HG02970 (cell line): ENCODE data around the gene OR6K3.
"Not testable (repeated sequence)": the region's sequence is repeated elsewhere in the genome, so short reads cannot be mapped to it uniquely, and the experiment has no call there.

Experiments used
- ATAC-seq: cut with Tn5 transposase; IDR thresholded peaks from one replicate; pipeline ENCODE4 v1.9.1; 2021; ENCODE audit warnings: mild to moderate bottlenecking, moderate library complexity, moderate number of reproducible peaks; ENCODE audit not compliant: unreplicated experiment, low FRiP score

Gene OR6K3, protein sequence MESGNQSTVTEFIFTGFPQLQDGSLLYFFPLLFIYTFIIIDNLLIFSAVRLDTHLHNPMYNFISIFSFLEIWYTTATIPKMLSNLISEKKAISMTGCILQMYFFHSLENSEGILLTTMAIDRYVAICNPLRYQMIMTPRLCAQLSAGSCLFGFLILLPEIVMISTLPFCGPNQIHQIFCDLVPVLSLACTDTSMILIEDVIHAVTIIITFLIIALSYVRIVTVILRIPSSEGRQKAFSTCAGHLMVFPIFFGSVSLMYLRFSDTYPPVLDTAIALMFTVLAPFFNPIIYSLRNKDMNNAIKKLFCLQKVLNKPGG

GRCh38 chr1:158720620-158721019 lies at the start of gene OR6K3:
Gene OR6K3, minus strand, starts transcription at chr1:158720720. Its CDS starts 2,605 bp downstream, at chr1:158718115.
- no peak for ATAC-seq

GRCh38 chr1:158754420-158754819 lies 33.9 kb upstream of the OR6K3 start, which contains the start of gene OR6K6:
Gene OR6K6, plus strand, starts transcription at chr1:158754720. Its CDS starts 168 bp downstream, at chr1:158754888.
- ATAC-seq: no peak

DNA sequence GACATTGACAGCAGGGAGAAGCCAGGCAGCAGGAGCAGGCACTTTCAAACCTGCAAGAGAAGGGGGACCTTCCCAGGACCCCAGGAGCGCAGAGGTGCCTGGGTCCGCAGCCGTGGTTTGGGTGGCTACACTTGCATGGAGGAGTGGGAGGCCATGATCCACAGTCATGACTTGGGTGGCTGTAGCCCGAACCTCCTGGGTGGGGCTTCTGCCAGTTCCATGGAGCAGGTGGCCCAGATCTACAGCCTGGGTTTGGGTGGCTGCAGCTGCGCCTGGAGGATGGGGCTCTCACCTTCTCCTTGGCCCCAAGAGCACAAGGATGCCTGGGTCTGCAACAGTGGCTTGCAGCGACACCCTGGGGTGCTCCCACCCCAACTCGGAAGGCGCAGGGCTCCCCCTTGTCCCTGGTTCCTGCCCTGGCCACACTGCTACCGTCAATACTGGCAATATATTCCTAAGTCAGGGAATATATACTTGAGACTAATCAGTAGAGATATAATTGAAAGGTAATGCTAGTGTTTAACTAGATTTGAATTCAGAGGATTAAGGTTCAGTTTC lies 31.7 kb upstream of the OR6K3 start:
- ATAC-seq: no peak

DNA sequence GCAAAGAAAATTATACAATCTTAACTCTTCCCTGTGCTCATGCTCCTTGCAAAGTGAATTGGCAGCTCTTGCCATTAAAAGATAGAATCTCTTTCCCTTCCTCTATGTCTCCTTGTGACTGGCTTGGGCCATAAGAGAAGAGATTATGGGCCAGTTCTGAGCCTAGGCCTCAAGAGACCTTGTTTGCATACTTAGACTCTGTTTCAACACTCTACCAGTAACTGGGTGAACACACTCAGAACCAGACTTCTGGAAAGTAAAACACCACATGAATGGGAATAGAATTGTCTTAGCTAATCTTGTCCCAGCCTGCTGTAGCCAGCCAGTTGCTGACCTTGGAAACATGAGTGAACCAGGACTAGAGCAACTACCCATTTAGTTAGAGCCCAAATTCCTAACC lies 15.3 kb upstream of the OR6K3 start:
- no peak for ATAC-seq

DNA sequence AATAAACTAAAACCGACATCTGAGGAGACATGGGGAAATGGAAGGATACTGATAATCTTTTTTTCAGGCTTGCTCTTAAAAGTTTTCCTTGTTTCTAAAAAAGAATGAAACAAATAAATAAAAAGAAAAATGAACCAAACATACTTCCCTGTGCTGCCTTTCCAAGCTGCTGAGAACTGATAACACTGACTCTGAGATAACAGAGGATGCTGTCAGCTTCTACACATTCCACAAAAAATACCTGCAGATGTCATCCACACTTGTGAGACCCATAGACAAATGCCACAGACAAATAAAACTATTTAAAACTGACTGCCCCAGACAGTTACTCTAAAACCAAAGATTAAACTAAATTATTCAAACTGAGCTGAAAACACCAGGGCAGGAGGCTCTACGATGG lies 12.0 kb upstream of the OR6K3 start:
- ATAC-seq: no peak

- no peak for ATAC-seq
These were observed 11.2 kb upstream of the OR6K3 start for GRCh38 chr1:158731707-158732106.

GRCh38 chr1:158730453-158730852 lies 9.9 kb upstream of the OR6K3 start:
- ATAC-seq: no peak

- no peak for ATAC-seq
These were observed 8.1 kb upstream of the OR6K3 start for GRCh38 chr1:158728510-158729225.

- ATAC-seq: no peak
These were observed 3.9 kb upstream of the OR6K3 start for GRCh38 chr1:158724442-158724841.

DNA sequence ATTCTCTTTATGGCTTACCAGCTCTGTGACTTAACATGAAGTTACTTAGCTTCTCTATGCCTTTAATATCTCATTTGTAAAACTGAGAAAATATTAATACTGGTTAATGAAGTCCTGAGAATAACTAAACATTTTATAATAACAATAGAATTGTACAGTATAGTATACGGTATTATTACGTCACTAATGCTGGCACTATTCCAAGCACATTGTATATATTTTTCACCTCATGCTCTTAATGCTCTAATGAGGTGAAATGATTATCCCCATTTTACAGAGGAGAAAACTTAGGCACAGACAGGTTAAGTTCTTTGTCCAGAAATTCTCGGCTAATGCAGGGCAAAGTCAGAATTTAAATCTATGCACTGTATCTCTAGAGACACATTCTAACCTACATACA lies 856 bp downstream of the OR6K3 start:
- ATAC-seq: no peak

- ATAC-seq: no peak
These were observed 3.2 kb downstream of the OR6K3 start for GRCh38 chr1:158717344-158717743.

GRCh38 chr1:158716335-158716734 lies 4.2 kb downstream of the OR6K3 start:
- ATAC-seq: no peak

DNA sequence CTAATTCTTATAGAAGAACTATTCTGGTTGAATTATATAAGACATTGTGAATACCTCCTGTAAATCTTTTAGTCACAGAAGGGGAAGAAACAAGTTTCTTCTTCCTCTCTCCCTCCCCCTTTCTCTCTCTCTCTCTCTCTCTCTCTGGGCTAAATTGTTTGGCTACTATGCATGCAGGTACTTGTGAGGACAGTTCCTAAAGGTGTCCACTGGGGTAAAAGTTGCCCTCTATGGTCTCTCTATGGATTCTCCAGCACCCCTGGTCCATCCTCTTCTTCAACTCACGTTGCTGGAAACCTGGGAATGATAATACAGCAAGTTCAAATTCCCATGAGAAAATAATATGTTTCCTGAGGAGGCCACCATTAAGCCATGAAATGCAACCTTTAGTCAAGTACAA lies 5.8 kb downstream of the OR6K3 start:
- no peak for ATAC-seq

GRCh38 chr1:158711098-158711497 lies 9.4 kb downstream of the OR6K3 start:
- ATAC-seq: no peak

DNA sequence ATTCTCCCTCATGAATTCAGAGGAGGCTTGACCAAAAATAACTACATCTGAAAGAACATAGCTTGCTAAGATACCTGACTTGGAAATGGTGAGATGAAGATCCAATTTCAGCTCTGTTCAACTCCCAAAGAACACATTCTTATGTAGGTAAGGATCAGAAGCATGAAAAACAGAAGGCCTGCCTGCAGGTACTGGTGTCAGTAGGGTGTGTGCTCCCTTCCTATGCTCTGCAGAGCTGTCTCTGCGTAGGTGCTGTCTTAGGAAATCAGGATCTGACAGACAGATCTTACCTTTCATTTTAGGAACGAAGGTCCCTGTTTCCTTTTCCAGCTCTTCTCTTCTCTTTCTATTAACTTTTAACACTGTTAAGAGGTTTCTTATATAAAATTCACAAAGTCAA lies 14.4 kb downstream of the OR6K3 start:
- ATAC-seq: no peak

GRCh38 chr1:158700552-158700951 lies 20.0 kb downstream of the OR6K3 start, which contains the start of gene OR6K2:
Gene OR6K2, minus strand, starts transcription at chr1:158700652. Its CDS starts 0 bp downstream, at chr1:158700652.
- no peak for ATAC-seq

DNA sequence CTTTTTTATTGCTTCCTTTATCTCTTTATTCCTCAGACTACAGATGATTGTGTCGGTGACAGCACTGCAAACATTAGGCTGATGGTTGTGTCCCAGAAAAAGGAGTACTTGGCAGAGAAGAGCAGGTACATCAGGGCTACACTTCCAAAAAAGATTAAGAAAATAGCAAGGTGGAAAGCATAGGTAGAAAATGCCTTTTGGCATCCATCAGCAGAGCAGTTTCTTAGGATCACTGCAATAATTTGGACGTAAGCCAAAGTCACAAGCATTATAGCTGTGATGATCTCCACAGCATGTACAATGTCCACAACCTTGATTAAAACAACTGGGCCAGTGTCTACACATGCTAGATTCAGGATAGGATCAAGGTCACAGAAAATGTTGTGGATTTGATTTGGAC lies 25.9 kb downstream of the OR6K3 start:
- ATAC-seq: no peak

DNA sequence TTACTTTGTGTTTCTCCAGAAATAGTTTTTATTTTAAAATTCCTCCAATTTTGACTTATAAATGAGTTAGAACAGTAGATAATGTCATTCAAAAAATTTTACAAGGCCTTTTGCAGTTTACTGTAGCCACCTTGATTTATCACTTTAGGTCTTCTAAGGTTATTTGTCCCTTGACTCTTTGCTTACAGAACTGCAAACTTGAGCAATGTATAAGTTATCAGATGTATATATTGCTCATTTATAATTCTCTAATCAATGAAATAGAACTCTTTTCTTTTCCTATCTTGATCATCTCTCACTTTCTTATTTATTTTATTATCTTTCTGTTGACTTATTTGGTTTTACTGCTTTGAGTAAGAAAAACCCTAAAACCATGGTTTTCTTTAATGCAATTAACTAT lies 28.2 kb downstream of the OR6K3 start:
- no peak for ATAC-seq

DNA sequence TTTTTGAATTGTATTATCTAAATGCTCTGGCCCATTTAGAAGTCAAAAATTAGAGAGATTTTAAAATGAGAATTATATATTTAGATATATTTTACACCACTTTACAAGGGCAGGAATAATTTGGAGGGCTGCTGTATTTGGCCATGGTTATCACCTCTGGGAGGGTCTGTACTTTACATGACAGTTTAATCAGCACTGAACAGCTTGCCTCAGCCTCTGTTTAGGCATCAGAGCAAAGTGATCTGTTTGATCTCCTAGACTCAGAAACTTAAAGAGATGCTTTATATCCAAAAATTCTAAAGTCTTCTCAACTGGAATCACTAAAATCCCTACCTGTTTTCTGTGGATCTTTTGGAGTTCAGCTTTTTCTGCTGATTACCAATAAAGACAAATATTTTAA lies 28.6 kb downstream of the OR6K3 start:
- ATAC-seq: no peak

- ATAC-seq: not testable (repeated sequence)
These were observed 29.4 kb downstream of the OR6K3 start for GRCh38 chr1:158691149-158691548.

GRCh38 chr1:158689875-158690274 lies 30.6 kb downstream of the OR6K3 start:
- ATAC-seq: no peak

- ATAC-seq: no peak
These were observed 31.4 kb downstream of the OR6K3 start for GRCh38 chr1:158689110-158689509.
